Thyroid gland (tissue), 4 donors: Measurements from ENCODE around the gene EIF4H.

Experiments used
- POLR2A ChIP-seq, 2 donors: fragments of 450-650 bp; IDR thresholded peaks; one replicate each; pipeline ENCODE4 v1.6.1; 2017; ENCODE audit warnings: antibody characterized with exemption in 2 of 2, mild to moderate bottlenecking in 2 of 2, moderate library complexity in 1 of 2
- TF ChIP-seq, protein P1 (sequence below), 6 experiments: fragments of 200-600 bp in 3 of 6; fragments of 450-650 bp in 3 of 6; sonication (generic) in 3 of 6; IDR thresholded peaks; one replicate each; pipeline ENCODE4 v1.5.1; 2016 to 2019; ENCODE audit warnings: antibody characterized with exemption in 6 of 6, mild to moderate bottlenecking in 2 of 6, inconsistent platforms in 1 of 6, moderate library complexity in 1 of 6

DNA sequence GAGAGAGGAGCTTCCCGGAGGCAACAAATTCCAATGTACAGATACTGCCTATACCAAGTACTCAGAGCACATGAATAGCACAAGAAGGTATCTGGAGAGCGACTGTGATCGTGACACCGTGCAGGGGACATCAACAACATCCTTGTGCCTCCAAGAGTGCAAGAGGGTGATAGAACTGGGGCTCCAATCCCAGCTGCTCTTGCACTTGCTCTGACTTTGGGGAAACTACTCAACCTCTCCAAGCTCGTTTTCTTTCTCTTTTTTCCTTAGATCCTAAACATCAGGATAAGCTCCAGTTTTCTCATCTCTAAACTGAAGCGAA is 67.9 kb downstream of the EIF4H start:
- TF ChIP-seq POLR2A (IDR thresholded peaks at IDR 0.05), result no peak
- TF ChIP-seq, protein P1, sequence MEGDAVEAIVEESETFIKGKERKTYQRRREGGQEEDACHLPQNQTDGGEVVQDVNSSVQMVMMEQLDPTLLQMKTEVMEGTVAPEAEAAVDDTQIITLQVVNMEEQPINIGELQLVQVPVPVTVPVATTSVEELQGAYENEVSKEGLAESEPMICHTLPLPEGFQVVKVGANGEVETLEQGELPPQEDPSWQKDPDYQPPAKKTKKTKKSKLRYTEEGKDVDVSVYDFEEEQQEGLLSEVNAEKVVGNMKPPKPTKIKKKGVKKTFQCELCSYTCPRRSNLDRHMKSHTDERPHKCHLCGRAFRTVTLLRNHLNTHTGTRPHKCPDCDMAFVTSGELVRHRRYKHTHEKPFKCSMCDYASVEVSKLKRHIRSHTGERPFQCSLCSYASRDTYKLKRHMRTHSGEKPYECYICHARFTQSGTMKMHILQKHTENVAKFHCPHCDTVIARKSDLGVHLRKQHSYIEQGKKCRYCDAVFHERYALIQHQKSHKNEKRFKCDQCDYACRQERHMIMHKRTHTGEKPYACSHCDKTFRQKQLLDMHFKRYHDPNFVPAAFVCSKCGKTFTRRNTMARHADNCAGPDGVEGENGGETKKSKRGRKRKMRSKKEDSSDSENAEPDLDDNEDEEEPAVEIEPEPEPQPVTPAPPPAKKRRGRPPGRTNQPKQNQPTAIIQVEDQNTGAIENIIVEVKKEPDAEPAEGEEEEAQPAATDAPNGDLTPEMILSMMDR (IDR thresholded peaks at IDR 0.05), result no peak
